Stimulated activated CD4-positive, alpha-beta T cell treated with anti-CD3 and anti-CD28 coated beads, Interleukin-2, amount 100 ng/mL, for 24 hours (primary cell): ENCODE data around the gene CYTIP.

Experiments
- DNase-seq, 2 donors: peaks; one replicate each; pipeline ENCODE4 v3.0.0-alpha.2; 2020

CYTIP gene

GRCh38 chr2:157443795-157444640 lies at the start of gene CYTIP:
Gene CYTIP, minus strand, starts transcription at chr2:157444089. Its CDS starts 69 bp downstream, at chr2:157444020.
- DNase-seq = peak; percentile 50 to 62

GRCh38 chr2:157492189-157492773 lies 48.4 kb upstream of the CYTIP start:
- DNase-seq = peak; percentile 69 to 73

- DNase-seq = no peak
Observed at GRCh38 chr2:157489983-157490382, 46.1 kb upstream of the CYTIP start.

GRCh38 chr2:157488877-157489276 lies 45.0 kb upstream of the CYTIP start:
- DNase-seq = no peak

- no peak for DNase-seq
Observed at GRCh38 chr2:157487747-157488146, 43.9 kb upstream of the CYTIP start.

GRCh38 chr2:157487271-157487610 lies 43.4 kb upstream of the CYTIP start:
- DNase-seq = no peak

- no peak for DNase-seq
Observed at GRCh38 chr2:157486596-157487270, 42.8 kb upstream of the CYTIP start.

GRCh38 chr2:157480182-157480961 lies 36.5 kb upstream of the CYTIP start:
- peak; percentile 51 for DNase-seq

GRCh38 chr2:157479081-157480027 lies 35.5 kb upstream of the CYTIP start:
- no peak for DNase-seq

GRCh38 chr2:157477919-157478318 lies 34.0 kb upstream of the CYTIP start:
- no peak for DNase-seq

- no peak for DNase-seq
Observed at GRCh38 chr2:157476953-157477709, 33.2 kb upstream of the CYTIP start.

GRCh38 chr2:157475722-157476390 lies 32.0 kb upstream of the CYTIP start:
- no peak for DNase-seq

GRCh38 chr2:157473581-157473980 lies 29.7 kb upstream of the CYTIP start:
- no peak for DNase-seq

GRCh38 chr2:157471078-157471477 lies 27.2 kb upstream of the CYTIP start:
- no peak for DNase-seq

GRCh38 chr2:157470321-157470720 lies 26.4 kb upstream of the CYTIP start:
- DNase-seq = no peak

- DNase-seq = no peak
Observed at GRCh38 chr2:157469726-157470125, 25.8 kb upstream of the CYTIP start.

GRCh38 chr2:157468931-157469708 lies 25.2 kb upstream of the CYTIP start:
- DNase-seq = no peak

GRCh38 chr2:157466764-157467163 lies 22.9 kb upstream of the CYTIP start:
- peak; percentile 46 to 51 for DNase-seq

- DNase-seq = no peak
Observed at GRCh38 chr2:157465554-157465953, 21.7 kb upstream of the CYTIP start.

- no peak for DNase-seq
Observed at GRCh38 chr2:157463002-157463401, 19.1 kb upstream of the CYTIP start.
